HG03469 (cell line): ENCODE measurements around the gene AGPAT3.

ENCODE experiments used
- ATAC-seq: cut with Tn5 transposase; IDR thresholded peaks from one replicate; pipeline ENCODE4 v1.9.1; 2021; ENCODE audit warnings: mild to moderate bottlenecking, moderate library complexity, moderate number of reproducible peaks; ENCODE audit not compliant: unreplicated experiment

Gene AGPAT3

GRCh38 chr21:44011579-44012473, 146.8 kb downstream of the AGPAT3 start, which contains the start of gene TRAPPC10:
TSS of gene TRAPPC10 (plus strand) at chr21:44012309. CDS start at chr21:44012494, 185 bp downstream.
- ATAC-seq: no peak

- no peak for ATAC-seq
Measured at GRCh38 chr21:44012474-44013379, 147.7 kb downstream of the AGPAT3 start.

DNA sequence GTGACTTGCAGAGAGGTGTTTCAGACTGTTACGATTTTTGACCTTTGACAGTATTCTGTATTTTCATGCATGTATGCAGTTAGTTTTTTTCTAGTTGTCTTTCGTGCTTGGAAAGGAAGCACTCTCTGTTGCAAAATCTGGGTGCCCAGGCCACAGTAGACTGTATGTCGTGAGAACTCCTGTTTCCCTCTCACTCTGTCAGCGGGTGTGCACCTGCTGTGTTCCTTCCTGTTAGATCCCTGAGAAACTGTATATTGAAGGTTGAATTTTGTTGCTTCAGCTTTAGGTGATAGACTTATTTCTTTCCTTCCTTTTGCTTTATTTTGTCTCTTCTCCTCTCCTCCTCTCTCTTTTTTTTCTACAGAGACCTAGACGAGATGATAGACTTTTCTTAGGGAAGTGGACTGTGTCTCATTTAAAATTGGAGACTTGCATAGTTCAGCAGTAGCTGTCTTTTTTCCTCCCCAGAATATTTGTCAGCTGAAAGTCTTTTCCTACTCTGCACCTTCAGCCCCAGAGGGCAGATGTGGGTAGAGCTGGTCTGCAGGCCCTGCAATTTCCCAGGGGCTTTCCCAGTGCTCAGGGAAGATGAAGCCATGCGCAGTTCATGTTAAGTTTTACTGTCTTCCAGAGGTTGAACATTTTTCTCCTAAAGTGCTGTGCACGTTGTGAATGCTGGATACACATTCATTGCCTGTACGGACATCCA, 148.5 kb downstream of the AGPAT3 start:
- no peak for ATAC-seq

- no peak for ATAC-seq
Measured at GRCh38 chr21:44017601-44018000, 152.6 kb downstream of the AGPAT3 start.

- no peak for ATAC-seq
Measured at GRCh38 chr21:44018127-44018526, 153.1 kb downstream of the AGPAT3 start.

GRCh38 chr21:44018813-44019567, 154.0 kb downstream of the AGPAT3 start:
- no peak for ATAC-seq

DNA sequence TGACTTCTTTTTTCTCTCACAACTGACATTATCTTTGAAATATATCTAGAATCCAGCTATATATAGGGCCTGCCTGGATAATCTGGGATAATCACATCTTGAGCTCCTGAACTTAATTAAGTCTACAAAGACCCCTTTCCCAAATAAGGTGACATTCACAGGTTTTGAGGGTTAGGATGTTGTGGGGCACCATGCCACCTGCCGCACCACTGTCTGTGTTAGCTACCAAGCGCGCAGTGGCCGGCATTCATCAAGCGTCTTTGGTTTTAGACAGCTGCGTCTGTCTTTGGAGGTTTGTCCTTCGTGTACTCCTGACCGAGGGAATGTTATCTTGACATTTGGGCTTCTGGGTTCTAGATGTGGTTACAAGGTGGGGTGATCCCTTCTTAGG, 154.5 kb downstream of the AGPAT3 start:
- ATAC-seq: no peak

GRCh38 chr21:44020551-44020950, 155.5 kb downstream of the AGPAT3 start:
- no peak for ATAC-seq

DNA sequence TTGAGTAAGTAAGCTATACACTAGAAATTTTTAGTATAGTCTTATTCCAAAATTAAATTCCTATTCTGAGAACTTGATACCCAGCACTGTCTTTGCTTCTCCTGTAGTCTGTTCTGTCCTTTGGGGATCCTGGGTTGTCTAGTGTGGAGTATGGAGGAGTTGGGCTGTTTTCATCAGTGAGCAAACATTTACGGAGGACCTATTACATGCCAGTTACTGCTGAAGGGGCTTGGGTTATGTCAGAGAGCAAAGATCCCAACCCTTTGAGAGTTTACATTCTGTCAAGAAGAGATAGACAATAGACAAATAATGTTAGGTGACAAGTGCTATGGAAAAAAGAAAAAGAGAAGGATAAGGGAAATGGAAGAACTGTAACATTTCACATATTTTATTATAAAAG, 156.0 kb downstream of the AGPAT3 start:
- no peak for ATAC-seq

GRCh38 chr21:44024257-44024656, 159.2 kb downstream of the AGPAT3 start:
- ATAC-seq: no peak

GRCh38 chr21:44024887-44025353, 159.9 kb downstream of the AGPAT3 start:
- no peak for ATAC-seq

DNA sequence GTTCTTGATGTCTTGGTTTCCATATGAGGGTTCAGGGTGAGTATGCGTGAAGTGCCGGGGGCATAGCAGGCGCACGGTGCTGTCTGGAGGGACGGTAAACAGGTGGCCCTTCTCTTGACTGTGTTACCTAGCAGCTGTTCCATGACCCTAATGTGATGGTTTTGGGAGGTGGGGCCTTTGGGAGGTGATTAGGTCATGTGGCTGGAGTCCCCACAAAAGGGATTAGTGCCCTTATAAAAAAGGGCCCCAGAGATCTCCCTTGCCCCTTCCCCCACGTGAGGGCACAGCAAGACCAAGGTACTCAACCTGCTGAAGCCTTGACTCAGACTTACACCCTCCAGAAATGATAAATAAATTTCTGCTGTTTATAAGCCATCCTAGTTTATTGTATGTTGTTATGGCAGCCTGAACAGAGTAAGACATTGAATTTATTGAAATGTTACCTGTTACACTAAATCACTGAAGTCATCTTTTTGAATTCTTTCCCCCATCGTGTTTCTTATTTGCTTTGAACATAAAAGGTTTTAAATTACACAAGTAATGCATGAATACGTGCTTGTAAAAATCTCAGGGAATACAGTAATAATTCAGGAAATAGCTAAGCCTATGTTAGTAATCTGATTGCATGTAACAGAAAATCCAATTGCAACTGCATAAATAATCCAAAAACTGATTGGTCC, 162.7 kb downstream of the AGPAT3 start:
- no peak for ATAC-seq

DNA sequence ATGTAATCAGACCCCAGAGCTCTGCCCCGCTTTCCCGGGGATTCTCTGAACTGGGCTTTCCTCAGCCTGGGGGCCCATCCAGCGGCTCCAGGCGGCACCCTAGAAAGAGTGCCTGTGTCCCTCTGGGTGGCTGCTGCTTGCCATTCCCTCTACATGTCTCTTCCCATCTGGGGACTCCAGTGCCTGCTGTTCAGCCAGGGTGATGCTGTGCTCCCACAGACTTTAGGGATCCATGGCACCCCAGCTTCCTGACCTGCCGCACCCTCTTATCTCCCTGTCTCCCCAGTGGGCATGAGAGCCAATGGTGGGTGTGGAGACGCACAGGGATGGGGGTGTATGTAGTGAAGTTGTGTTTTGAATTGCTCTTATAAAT, 163.2 kb downstream of the AGPAT3 start:
- no peak for ATAC-seq

GRCh38 chr21:44029460-44030087, 164.6 kb downstream of the AGPAT3 start:
- no peak for ATAC-seq

DNA sequence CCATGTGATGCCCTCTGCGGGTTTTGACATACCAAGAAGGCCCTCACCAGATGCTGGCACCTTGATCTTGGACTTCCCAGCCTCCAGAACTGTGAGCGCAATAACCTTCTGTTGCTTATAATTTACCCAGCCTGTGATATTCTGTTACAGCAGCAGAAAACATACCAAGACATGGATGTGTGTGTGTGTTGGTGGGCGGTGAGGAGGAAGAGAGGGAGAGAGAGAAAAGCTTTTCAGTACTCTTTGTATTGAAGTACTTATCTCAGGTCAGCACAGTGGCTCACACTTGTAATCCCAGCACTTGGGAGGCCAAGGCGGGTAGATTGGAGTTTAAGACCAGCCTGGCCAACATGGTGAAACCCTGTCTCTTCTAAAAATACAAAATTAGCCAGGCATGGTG, 170.2 kb downstream of the AGPAT3 start:
- no peak for ATAC-seq
